Measurements from ENCODE around the gene IQGAP2.
"Not testable (repeated sequence)": the region's sequence is repeated elsewhere in the genome, so short reads cannot be mapped to it uniquely, and the experiment has no call there.

Gene IQGAP2

DNA sequence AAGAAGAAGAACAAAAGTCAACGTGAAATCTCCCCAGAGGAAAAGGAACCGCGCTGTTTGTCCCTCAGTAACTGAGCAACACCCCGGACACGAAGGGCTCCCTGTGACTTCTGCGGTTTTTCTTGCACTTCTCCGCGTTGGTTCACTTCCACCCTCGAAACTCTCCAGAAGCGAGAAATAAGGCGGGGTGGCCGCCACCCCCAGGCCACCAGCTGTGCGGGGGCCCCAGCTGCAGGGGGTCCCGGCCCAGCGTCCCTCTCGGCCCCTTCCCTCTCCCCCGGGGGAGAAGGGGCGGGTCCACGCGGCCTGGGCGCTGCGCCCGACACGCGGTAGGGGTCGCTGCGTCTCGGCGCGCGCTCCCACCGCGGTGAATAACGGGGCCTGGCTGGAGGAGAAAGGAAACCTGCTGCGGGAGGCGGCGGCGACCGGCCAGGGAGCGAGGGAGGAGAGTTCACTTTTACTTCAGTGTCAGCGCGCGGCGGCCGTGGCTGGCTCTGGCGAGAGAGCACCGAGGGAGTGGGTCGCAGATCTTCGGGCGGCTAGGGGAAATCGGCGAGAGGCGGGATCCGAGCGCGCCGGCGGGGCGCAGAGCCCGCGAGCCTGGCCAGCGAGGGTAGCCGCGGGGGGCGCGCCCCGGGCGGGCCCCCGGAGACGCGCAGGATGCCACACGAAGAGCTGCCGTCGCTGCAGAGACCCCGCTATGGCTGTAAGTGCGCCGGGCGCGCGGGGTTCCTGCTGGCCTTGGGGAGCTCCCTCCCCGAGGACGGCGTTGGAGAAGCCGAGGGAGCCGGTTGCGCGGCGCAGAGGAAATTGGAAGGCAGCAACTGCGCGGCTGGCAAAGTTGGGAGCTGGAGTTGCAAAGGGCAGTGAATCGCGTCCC, at the start of gene IQGAP2:
TSS of gene IQGAP2 (plus strand) at position 400 of the 880 bp plus-strand sequence. CDS start at position 661, 261 bp downstream.
- peak; percentile 88 for DNase-seq (ENCODE audit: low spot score)

GRCh38 chr5:76356887-76357286, 46.2 kb upstream of the IQGAP2 start:
- no peak for DNase-seq (ENCODE audit: low spot score)

GRCh38 chr5:76363352-76364225, 39.5 kb upstream of the IQGAP2 start:
- DNase-seq (ENCODE audit: low spot score): no peak

- DNase-seq (ENCODE audit: low spot score): no peak
These were observed 38.9 kb upstream of the IQGAP2 start for GRCh38 chr5:76364226-76364589.

GRCh38 chr5:76365561-76365960, 37.5 kb upstream of the IQGAP2 start:
- DNase-seq (ENCODE audit: low spot score): no peak

- DNase-seq (ENCODE audit: low spot score): no peak
These were observed 36.5 kb upstream of the IQGAP2 start for GRCh38 chr5:76366596-76366995.

DNA sequence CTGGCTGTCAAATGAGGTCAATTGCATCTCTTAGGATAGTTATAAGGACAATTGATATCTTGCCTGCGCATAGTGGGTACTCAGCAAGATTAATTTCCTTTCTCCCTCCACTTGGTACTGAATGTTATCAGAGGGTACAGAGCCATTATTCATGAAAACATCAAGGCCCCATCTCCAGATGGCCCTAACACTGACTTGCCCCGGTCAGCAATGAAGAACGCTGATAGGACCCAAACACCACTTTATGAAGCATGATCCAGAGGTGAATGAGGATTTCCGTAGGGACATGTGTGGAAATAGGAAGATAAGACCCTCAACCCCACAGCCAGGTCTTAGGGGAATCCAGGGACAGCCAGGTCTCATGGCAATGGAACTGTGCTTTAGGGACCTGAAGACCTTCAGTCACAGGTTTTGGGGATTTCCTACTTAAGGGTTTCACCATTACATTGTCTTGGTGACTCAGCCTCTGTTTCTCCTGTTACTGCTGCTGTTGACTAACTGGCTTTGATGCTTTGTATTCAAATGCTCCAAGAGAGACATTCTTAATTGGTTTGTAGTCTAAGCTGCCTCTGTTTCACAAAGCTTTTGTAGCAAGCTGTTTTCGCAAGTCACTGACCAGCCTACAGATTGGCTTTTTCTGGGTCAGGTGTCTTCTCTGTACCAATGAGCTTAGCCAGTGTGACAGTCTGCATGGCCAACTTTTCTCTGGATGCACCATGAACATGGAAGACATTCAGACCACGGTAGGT, 35.3 kb upstream of the IQGAP2 start:
- DNase-seq (ENCODE audit: low spot score): no peak

GRCh38 chr5:76368941-76369340, 34.1 kb upstream of the IQGAP2 start:
- DNase-seq (ENCODE audit: low spot score): no peak

- DNase-seq (ENCODE audit: low spot score): not testable (repeated sequence)
These were observed 33.4 kb upstream of the IQGAP2 start for GRCh38 chr5:76369668-76370067.

DNA sequence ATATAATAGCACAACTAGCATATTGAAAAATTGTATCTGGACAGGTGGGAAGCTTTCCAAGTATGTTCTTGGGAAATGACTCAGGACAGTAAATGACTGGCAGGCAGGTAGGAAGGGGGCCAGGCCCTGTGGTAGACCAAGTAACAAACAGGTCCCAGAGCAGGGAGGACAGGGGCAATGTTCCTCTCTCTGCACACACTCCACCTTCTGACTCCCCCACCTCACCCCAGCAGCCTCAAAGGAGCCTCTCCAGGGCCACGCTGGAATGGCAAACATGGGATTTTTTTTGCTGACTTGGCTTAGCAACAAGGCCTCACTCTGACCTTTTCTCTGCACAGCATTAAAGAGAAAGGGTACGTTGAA, 31.1 kb upstream of the IQGAP2 start:
- no peak for DNase-seq (ENCODE audit: low spot score)

GRCh38 chr5:76372323-76373054, 30.6 kb upstream of the IQGAP2 start:
- DNase-seq (ENCODE audit: low spot score): no peak

- DNase-seq (ENCODE audit: low spot score): no peak
These were observed 26.8 kb upstream of the IQGAP2 start for GRCh38 chr5:76376148-76376865.

- no peak for DNase-seq (ENCODE audit: low spot score)
These were observed 26.2 kb upstream of the IQGAP2 start for GRCh38 chr5:76376866-76377230.

GRCh38 chr5:76378355-76378754, 24.7 kb upstream of the IQGAP2 start:
- no peak for DNase-seq (ENCODE audit: low spot score)

DNA sequence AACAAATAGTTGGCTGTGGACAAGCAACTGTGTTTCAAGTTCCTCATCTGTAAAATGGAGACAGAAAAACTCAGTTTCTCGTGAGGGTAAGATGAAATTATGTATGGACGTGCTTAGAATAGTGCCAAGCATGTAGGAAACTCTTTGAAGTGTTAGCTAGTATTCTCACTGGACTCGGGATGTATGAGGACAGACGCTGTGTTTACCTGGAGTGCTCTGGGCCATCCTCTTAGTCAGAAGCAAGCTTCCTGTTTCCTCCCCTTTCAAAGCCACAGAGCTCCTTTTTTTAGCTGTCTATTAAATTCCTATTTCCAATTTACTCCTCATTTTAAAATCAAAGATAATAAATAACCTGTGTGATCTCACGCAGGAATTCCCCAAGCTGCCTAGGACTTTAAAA, 23.8 kb upstream of the IQGAP2 start:
- no peak for DNase-seq (ENCODE audit: low spot score)

DNA sequence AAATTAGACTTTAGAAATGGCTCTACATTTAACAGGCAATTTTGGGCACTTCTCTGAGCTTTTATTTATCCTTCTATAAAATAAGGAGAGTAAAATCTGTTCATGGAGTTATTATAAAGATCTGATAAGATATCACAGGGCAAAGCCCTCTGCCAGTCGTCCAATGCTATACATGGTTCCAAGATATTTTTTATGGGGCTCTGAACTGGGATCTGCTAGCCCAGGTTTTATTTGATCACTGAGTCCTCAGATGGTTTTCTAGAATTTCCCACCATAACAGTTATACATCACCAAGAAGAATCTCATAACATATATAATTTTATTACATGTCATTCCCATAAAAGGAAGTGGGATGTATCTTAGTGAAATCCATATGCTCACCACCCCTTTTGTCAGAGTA, 23.2 kb upstream of the IQGAP2 start:
- DNase-seq (ENCODE audit: low spot score): no peak

DNA sequence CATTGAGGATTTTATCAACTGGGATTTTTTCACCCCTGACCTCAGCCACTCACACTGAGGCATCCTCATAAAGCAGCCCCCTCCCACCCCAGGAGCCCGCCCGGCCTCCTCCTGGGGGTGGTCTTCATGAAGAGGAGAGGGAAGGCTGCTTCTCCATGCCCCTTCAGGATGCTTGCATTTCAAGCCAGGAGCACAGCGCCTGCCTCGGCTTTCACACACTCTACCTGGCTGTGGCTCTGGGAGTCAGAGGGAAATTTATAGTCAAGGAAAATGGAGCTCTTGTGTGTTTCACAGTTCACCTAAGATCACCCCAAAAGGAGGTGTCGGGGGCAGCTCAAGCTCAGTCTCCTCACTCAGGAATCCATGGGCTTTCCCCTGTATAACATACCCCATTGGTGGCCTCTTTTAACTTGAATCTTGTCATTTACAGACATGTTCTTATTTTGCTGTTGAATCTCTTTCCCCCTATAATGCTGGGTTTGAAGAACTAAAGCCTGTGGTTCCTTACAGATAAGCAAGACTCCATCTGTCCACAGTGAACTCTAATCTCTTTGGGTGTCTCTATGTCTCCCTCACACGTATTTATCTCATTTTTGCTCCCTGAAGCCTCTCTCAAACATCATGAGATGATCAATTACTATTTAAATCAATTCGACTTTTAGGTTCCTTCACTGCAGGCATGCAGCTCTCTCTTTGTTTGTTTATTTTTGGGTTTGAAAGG, 22.6 kb upstream of the IQGAP2 start:
- no peak for DNase-seq (ENCODE audit: low spot score)

DNA sequence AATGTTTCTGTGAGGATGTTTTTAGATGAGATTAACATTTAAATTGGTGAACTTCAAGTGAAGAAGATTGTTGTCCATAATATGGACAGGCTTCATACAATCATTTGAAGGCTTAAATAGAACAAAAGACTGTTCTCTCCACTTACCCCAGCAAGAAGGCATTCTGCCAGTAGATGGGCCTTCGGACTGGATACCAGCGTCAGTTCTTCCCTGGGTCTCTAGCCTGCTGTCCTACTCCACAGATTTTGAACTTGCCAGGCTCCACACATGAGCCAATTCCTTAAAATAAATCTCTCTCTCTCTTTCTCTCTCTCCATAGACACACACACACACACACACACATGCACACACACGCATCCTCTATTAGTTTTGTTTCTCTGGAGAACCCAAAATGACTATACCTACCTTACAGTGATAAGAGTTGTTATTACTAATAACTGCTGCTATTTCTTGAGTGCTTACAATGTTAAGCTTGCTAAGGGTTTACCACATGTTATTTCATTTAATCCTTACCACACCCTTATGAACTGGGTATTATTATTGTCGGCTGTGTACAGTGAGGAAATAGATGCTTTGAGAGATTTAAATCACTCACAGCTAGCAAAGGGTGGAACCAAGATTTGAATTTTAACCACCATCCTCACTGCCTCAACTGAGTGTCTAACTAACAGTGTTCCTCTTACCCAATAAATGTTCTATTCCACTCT, 19.8 kb upstream of the IQGAP2 start:
- DNase-seq (ENCODE audit: low spot score): no peak

- no peak for DNase-seq (ENCODE audit: low spot score)
These were observed 18.9 kb upstream of the IQGAP2 start for GRCh38 chr5:76384189-76384588.

DNA sequence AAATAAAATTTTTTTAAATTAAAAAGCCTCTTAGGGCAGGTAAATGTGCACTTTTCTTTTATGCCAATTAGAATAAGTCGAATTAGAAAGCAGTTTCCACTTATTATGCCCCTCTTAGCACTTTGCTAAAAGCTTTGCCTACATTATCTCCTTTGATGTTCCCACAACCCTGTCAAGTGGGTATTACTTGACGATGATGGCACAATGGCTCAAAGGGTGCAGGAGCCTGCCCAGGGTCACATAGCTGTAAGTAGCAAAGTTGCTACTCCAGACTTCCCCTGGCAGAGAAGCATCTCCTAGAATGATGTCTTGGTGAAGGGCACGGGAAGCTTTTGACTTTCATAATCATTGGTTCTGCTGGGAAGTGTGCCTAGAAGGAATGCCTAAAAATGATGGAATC, 18.4 kb upstream of the IQGAP2 start:
- DNase-seq (ENCODE audit: low spot score): no peak

Measured in left forelimb (tissue), 1 donor.